Activated CD4-positive, alpha-beta T cell treated with anti-CD3 and anti-CD28 coated beads, Interleukin-2, amount 10 ng/mL, durations not matched to agents 7 days and 5 days (primary cell): ENCODE data around the gene UBE2C. TPM values are rescaled to one million over a fixed set of nuclear protein-coding genes. Genes with fewer than 3 reads are reported as not detected.
"Not testable (repeated sequence)": the region's sequence is repeated elsewhere in the genome, so short reads cannot be mapped to it uniquely, and the experiment has no call there.

Experiments used
- CTCF ChIA-PET: fragments of 350-600 bp; sonication (Branson Sonifier 250); formaldehyde crosslinking; loops from one replicate; lab custom pipeline; 2021; ENCODE audit warnings: antibody characterized with exemption; lab: Charles Lee
- POLR2A ChIA-PET: fragments of 350-600 bp; sonication (Branson Sonifier 250); formaldehyde crosslinking; loops from one replicate; lab custom pipeline; 2021; ENCODE audit warnings: antibody characterized with exemption; lab: Charles Lee
- DNase-seq: peaks from one replicate; pipeline ENCODE4 v3.0.0-alpha.2; 2020
- H3K27ac Mint-ChIP-seq: one replicate; pipeline ENCODE4 v1.8.0; 2021; ENCODE audit warnings: mild to moderate bottlenecking, moderate library complexity, mixed read lengths
- H3K27me3 Mint-ChIP-seq: one replicate; pipeline ENCODE4 v1.8.0; 2021; ENCODE audit warnings: mixed read lengths
- H3K36me3 Mint-ChIP-seq: one replicate; pipeline ENCODE4 v1.8.0; 2021; ENCODE audit warnings: low read depth, mixed read lengths
- H3K4me1 Mint-ChIP-seq: one replicate; pipeline ENCODE4 v1.8.0; 2021; ENCODE audit warnings: mixed read lengths
- H3K4me3 Mint-ChIP-seq: one replicate; pipeline ENCODE4 v1.8.0; 2021; ENCODE audit warnings: mild to moderate bottlenecking, moderate library complexity, mixed read lengths
- H3K9me3 Mint-ChIP-seq: one replicate; pipeline ENCODE4 v1.8.0; 2021; ENCODE audit warnings: mixed read lengths
- total RNA-seq, 2 experiments: library from RNA; stranded (reverse); gene quantifications; one replicate each; pipeline ENCODE4 v1.2.3, GENCODE V29; 2021

The UBE2C gene
- total RNA-seq, 2 experiments from 2014 or later, result 232 to 244 TPM

- DNase-seq, result no peak
- peaks cover 32% of the 10 kb centered on the region for H3K27me3 Mint-ChIP-seq
- ChIA-PET CTCF (interaction anchor here (1.1 to 1.5 kb wide), 3 partner anchors 13 to 161 kb away, joined by 3 read pairs; no protein-coding TSS in a partner anchor), POLR2A (no interaction called here)
- H3K9me3 Mint-ChIP-seq, result no peaks in the 10 kb centered on the region
- H3K4me1 Mint-ChIP-seq, result peaks cover 19% of the 10 kb centered on the region
- H3K27ac Mint-ChIP-seq, result no peak overlapping the region
- no peak overlapping the region for H3K4me3 Mint-ChIP-seq
- no peaks in the 10 kb centered on the region for H3K36me3 Mint-ChIP-seq
These were observed 14.1 kb downstream of the UBE2C start for GRCh38 chr20:45826381-45827019.

- CTCF ChIA-PET, result interaction anchor here (1.0 to 1.5 kb wide), 3 partner anchors 8 to 161 kb away, joined by 3 read pairs; no protein-coding TSS in a partner anchor
- H3K9me3 Mint-ChIP-seq, result no peaks in the 10 kb centered on the region
- no peak within 1 kb of the TSS for H3K4me3 Mint-ChIP-seq
These were observed 14.7 kb downstream of the UBE2C start, which contains the start of gene TNNC2 for GRCh38 chr20:45827030-45827652. Gene TNNC2 (minus strand): TSS chr20:45827312. CDS start chr20:45827248, 64 bp downstream.

GRCh38 chr20:45827712-45828111 is 15.3 kb downstream of the UBE2C start:
- Mint-ChIP-seq H3K4me3 (no peak overlapping the region), H3K4me1 (peaks cover 17% of the 10 kb centered on the region), H3K36me3 (no peaks in the 10 kb centered on the region), H3K9me3 (no peaks in the 10 kb centered on the region), H3K27me3 (peaks cover 23% of the 10 kb centered on the region), H3K27ac (no peak overlapping the region)
- DNase-seq, result no peak
- ChIA-PET POLR2A (no interaction called here), CTCF (interaction anchor here (1.0 kb wide), 1 partner anchor 9 kb away, joined by 3 read pairs; no protein-coding TSS in a partner anchor)

More at GRCh38 chr20:45827030-45827652, 14.7 kb downstream of the UBE2C start, which contains the start of gene TNNC2:
- Mint-ChIP-seq H3K27ac (no peak within 1 kb of the TSS), H3K36me3 (no peaks in the 10 kb centered on the region), H3K4me1 (peaks cover 19% of the 10 kb centered on the region), H3K27me3 (peaks cover 28% of the 10 kb centered on the region)
- no peak for DNase-seq
- POLR2A ChIA-PET, result no interaction called here

GRCh38 chr20:45828589-45828988 is 16.1 kb downstream of the UBE2C start:
- Mint-ChIP-seq H3K9me3 (no peaks in the 10 kb centered on the region), H3K4me1 (peaks cover 16% of the 10 kb centered on the region), H3K27ac (no peak overlapping the region), H3K27me3 (peaks cover 15% of the 10 kb centered on the region), H3K36me3 (no peaks in the 10 kb centered on the region), H3K4me3 (no peak overlapping the region)
- ChIA-PET POLR2A (no interaction called here), CTCF (interaction anchor here (0.6 to 0.8 kb wide), 2 partner anchors 15 to 93 kb away, joined by 3 to 5 read pairs; no protein-coding TSS in a partner anchor)
- DNase-seq, result no peak

- H3K36me3 Mint-ChIP-seq, H3K4me3 Mint-ChIP-seq, H3K9me3 Mint-ChIP-seq, DNase-seq, H3K4me1 Mint-ChIP-seq, H3K27me3 Mint-ChIP-seq, POLR2A ChIA-PET, H3K27ac Mint-ChIP-seq: not testable (repeated sequence)
- CTCF ChIA-PET, result interaction anchor here (0.8 kb wide), 1 partner anchor 16 kb away, joined by 5 read pairs; no protein-coding TSS in a partner anchor
These were observed 17.2 kb downstream of the UBE2C start for GRCh38 chr20:45829673-45830106.

GRCh38 chr20:45832619-45833018 is 20.2 kb downstream of the UBE2C start:
- peaks cover 2% of the 10 kb centered on the region for H3K27me3 Mint-ChIP-seq
- H3K27ac Mint-ChIP-seq, result no peak overlapping the region
- POLR2A ChIA-PET, result no interaction called here

GRCh38 chr20:45833030-45833882 is 20.8 kb downstream of the UBE2C start, which contains the start of gene SNX21:
Gene SNX21 (plus strand): TSS chr20:45833799. CDS start chr20:45833920, 121 bp downstream.
- H3K27me3 Mint-ChIP-seq, result peaks cover 2% of the 10 kb centered on the region
- no peaks in the 10 kb centered on the region for H3K9me3 Mint-ChIP-seq
- peak within 1 kb of the TSS; percentile 72 for H3K4me3 Mint-ChIP-seq
- ChIA-PET POLR2A (interaction anchor here (0.9 kb wide), 1 partner anchor 20 kb away, joined by 4 read pairs; the partner anchor contains the start of gene UBE2C), CTCF (interaction anchor here (1.2 to 1.4 kb wide), 2 partner anchors 9 to 63 kb away, joined by 3 to 5 read pairs; no protein-coding TSS in a partner anchor)
- peak within 1 kb of the TSS; percentile 52 for H3K27ac Mint-ChIP-seq
- H3K4me1 Mint-ChIP-seq, result peaks cover 11% of the 10 kb centered on the region
- peak; percentile 18 for DNase-seq
- H3K36me3 Mint-ChIP-seq, result no peaks in the 10 kb centered on the region

More at GRCh38 chr20:45832619-45833018, 20.2 kb downstream of the UBE2C start:
- peak overlapping the region; percentile 72 for H3K4me3 Mint-ChIP-seq
- H3K9me3 Mint-ChIP-seq, result no peaks in the 10 kb centered on the region
- peaks cover 11% of the 10 kb centered on the region for H3K4me1 Mint-ChIP-seq
- DNase-seq, result no peak
- CTCF ChIA-PET, result interaction anchor here (0.9 to 1.4 kb wide), 3 partner anchors 8 to 64 kb away, joined by 3 to 5 read pairs (median 3); no protein-coding TSS in a partner anchor
- no peaks in the 10 kb centered on the region for H3K36me3 Mint-ChIP-seq

- peak; percentile 25 for DNase-seq
- ChIA-PET POLR2A (interaction anchor here (0.9 kb wide), 1 partner anchor 21 kb away, joined by 4 read pairs; the partner anchor contains the start of gene UBE2C), CTCF (interaction anchor here (1.4 kb wide), 1 partner anchor 62 kb away, joined by 3 read pairs; no protein-coding TSS in a partner anchor)
- Mint-ChIP-seq H3K9me3 (no peaks in the 10 kb centered on the region), H3K36me3 (no peaks in the 10 kb centered on the region), H3K27ac (no peak overlapping the region), H3K4me1 (peaks cover 11% of the 10 kb centered on the region), H3K4me3 (peak overlapping the region; percentile 72), H3K27me3 (peaks cover 2% of the 10 kb centered on the region)
These were observed 21.7 kb downstream of the UBE2C start for GRCh38 chr20:45833883-45834796.

- ChIA-PET POLR2A (no interaction called here), CTCF (no interaction called here)
- peaks cover 2% of the 10 kb centered on the region for H3K27me3 Mint-ChIP-seq
- H3K4me1 Mint-ChIP-seq, result peaks cover 11% of the 10 kb centered on the region
- no peaks in the 10 kb centered on the region for H3K9me3 Mint-ChIP-seq
- H3K36me3 Mint-ChIP-seq, result no peaks in the 10 kb centered on the region
- H3K4me3 Mint-ChIP-seq, result peak overlapping the region; percentile 36
- no peak for DNase-seq
- no peak overlapping the region for H3K27ac Mint-ChIP-seq
These were observed 22.3 kb downstream of the UBE2C start for GRCh38 chr20:45834797-45835161.

- POLR2A ChIA-PET, result no interaction called here
- Mint-ChIP-seq H3K27me3 (peaks cover under 1% of the 10 kb centered on the region), H3K4me3 (peak overlapping the region; percentile 36), H3K36me3 (no peaks in the 10 kb centered on the region), H3K4me1 (peaks cover 11% of the 10 kb centered on the region), H3K27ac (no peak overlapping the region), H3K9me3 (no peaks in the 10 kb centered on the region)
- CTCF ChIA-PET, result no interaction called here
- DNase-seq, result no peak
These were observed 22.9 kb downstream of the UBE2C start for GRCh38 chr20:45835329-45835765.

GRCh38 chr20:45835825-45836224 is 23.4 kb downstream of the UBE2C start:
- Mint-ChIP-seq H3K4me3 (no peak overlapping the region), H3K4me1 (peaks cover 11% of the 10 kb centered on the region), H3K27ac (no peak overlapping the region), H3K9me3 (no peaks in the 10 kb centered on the region), H3K27me3 (no peaks in the 10 kb centered on the region), H3K36me3 (no peaks in the 10 kb centered on the region)
- CTCF ChIA-PET, result no interaction called here
- no peak for DNase-seq
- POLR2A ChIA-PET, result no interaction called here
